Glomerular visceral epithelial cell (primary cell): ENCODE results near the gene TMEM215.
"Not testable (repeated sequence)": the region's sequence is repeated elsewhere in the genome, so short reads cannot be mapped to it uniquely, and the experiment has no call there.

Experiments
- DNase-seq: peaks from one replicate; pipeline ENCODE4 v3.0.0-alpha.2; 2016; ENCODE audit errors: extremely low spot score

The TMEM215 gene, protein sequence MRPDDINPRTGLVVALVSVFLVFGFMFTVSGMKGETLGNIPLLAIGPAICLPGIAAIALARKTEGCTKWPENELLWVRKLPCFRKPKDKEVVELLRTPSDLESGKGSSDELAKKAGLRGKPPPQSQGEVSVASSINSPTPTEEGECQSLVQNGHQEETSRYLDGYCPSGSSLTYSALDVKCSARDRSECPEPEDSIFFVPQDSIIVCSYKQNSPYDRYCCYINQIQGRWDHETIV

GRCh38 chr9:32783168-32783891, at the start of gene TMEM215:
TMEM215 (plus strand) TSS chr9:32783540; CDS start chr9:32784184, 644 bp downstream.
- DNase-seq, result no peak

DNA sequence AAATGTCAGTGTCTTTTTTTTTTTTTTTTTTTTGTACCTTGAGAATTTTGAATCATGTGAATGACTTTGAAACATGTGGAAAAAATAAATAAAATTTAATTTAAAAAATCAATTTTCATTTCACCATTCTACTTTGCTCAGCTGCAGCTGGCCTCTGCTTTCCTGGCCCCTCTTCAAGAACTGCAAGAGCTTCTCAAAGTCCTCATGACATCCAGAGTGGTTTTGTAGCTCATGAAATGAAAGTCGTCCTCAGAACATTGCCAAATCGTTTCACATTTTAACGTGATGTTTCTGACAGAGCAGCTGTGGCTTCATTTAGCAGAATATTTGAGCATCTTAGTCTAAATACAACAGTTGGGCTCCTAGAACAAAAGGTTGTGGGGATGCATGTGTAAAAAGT, 47.9 kb upstream of the TMEM215 start:
- DNase-seq, result no peak

GRCh38 chr9:32737378-32737777, 46.0 kb upstream of the TMEM215 start:
- no peak for DNase-seq

GRCh38 chr9:32738501-32739172, 44.7 kb upstream of the TMEM215 start:
- DNase-seq, result no peak

GRCh38 chr9:32741706-32742105, 41.6 kb upstream of the TMEM215 start:
- DNase-seq, result peak; percentile 19

DNA sequence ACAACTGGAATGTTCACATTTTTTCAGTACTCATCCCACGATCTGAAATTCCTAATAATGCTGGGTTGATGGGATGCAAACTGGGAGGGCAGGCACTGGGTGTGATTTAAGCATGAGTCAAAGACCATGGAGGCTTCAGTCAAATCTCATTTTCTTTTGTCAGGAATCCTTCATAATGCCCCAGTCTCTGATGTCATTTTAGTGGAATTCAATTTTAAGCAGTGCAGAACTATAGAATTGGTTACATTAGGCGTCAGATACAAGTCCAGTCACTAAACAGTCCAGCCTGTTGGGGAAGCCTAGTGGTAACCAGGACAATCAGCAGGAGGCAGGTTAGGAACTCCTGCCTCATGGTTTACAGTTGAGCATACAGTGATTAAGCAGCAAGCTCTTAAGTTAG, 41.0 kb upstream of the TMEM215 start:
- DNase-seq, result no peak

GRCh38 chr9:32748013-32748412, 35.3 kb upstream of the TMEM215 start:
- no peak for DNase-seq

- no peak for DNase-seq
These were observed 27.6 kb upstream of the TMEM215 start for GRCh38 chr9:32755730-32756129.

GRCh38 chr9:32764139-32764538, 19.2 kb upstream of the TMEM215 start:
- no peak for DNase-seq

- no peak for DNase-seq
These were observed 8.1 kb upstream of the TMEM215 start for GRCh38 chr9:32775283-32775682.

DNA sequence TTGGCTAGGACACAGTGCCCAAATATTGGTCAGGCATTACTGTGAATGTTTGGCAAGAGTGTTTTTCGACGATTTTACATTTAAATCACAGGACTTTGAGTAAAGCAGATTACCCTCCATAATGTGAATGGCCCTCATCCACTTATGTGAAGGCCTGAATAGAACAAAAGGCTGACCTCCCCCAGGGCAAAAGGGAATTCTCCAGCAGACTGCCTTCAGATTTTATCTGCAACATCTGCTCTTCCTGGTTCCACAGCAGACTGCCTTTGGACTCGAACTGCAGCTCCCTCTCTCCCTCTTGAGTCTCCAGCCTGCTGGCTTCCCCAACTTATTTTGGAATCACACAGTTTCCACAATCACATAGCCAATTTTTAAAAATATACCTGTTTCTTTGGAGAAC, 7.1 kb upstream of the TMEM215 start:
- DNase-seq, result no peak

GRCh38 chr9:32782476-32783167, 718 bp upstream of the TMEM215 start:
- DNase-seq, result no peak

GRCh38 chr9:32787816-32788215, 4.5 kb downstream of the TMEM215 start:
- no peak for DNase-seq

GRCh38 chr9:32796015-32796414, 12.7 kb downstream of the TMEM215 start:
- not testable (repeated sequence) for DNase-seq

DNA sequence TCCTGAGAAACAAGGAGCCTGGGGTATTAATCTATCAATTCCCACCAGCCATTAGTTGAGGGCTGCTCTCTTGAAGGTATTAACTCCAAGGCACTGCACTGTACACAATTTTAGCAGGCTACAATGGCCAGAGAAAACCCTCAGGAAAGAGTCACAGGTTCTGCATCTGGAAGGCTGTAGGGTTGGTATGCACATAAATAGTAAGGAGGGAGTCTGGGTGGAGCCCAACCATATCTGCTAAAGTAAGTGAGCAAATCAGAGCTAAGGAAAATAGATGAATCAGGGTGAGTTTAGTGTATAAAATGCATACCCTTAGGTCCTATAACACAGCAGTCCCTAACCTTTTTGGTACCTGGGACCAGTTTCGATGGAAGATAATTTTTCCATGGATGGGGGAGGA, 18.2 kb downstream of the TMEM215 start:
- DNase-seq, result no peak

DNA sequence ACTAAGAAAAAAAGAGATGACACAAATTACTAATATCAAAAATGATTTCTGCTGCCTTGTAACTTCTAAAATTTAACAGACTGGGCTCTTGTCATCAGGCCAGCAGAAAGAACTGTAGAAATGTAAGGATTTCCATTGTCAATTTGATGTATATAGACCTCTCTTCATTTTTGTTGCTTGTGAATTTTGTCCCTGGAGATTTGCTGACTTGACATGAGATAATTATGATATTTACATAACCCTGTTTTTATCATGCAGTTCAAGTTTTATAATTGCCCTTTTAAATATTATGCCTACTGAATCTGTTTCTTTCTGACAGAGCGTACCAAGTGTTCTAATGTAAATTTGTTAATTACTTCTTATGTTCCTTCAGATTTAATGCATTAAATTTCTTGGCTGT, 23.9 kb downstream of the TMEM215 start:
- DNase-seq, result no peak

- no peak for DNase-seq
These were observed 27.9 kb downstream of the TMEM215 start for GRCh38 chr9:32811246-32811645.

DNA sequence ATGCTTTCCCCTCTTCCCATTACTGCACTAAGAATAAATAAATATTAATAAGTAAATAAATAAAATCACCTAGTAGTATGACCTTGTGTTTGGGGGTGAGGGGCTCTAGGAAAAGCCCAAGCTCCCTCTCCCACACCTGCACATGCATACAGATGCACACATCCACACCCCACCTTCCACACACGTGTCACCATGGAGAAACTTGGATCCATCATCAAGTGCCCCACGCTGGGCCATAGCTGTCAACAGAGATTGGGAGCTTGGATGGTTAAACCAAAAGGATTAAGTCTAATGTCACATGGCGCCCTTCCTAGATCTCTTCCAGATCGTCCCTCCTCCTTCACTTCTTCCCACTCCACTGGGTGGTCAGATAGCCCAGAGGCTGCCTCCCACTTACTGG, 37.0 kb downstream of the TMEM215 start:
- no peak for DNase-seq

DNA sequence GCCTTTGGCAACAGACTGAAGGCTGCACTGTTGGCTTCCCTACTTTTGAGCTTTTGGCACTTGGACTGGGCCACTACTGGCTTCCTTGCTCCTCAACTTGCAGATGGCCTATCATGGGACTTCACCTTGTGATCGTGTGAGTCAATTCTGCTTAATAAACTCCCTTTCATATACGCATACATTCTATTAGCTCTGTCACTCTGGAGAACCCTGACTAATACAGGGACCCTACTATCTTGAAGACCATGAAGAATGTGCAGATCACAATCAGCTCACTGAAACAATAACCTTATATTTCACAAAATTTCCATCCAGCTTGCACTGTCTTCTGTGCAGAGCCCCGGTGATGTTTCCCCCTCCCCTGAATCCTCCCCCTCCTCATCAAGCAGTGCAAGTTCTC, 39.8 kb downstream of the TMEM215 start:
- no peak for DNase-seq

- no peak for DNase-seq
These were observed 40.2 kb downstream of the TMEM215 start for GRCh38 chr9:32823551-32823950.

DNA sequence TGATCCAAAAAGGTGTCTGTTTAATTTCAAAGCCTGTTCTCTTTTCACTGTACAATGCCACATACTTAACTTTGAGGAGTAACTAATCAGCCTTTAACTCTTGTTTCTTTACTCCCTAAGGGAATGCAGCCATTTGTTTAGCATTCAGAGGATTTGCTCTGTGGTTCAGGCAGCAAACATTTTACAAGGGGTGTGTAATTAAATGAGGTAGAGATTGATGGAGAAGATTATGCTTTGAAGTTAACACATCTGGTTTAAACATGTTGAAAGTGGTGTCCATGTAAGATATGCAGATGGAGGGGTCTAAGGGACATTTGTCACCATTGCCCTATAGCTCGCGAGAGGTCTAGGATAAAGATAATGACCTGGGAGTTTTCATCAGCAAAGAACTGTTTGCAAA, 41.9 kb downstream of the TMEM215 start:
- DNase-seq, result no peak

- no peak for DNase-seq
These were observed 45.5 kb downstream of the TMEM215 start for GRCh38 chr9:32828861-32829260.
